ENCODE data around the gene FBXO3.

GRCh38 chr11:33731723-33732531 is 42.4 kb downstream of the FBXO3 start:
- TF ChIP-seq CTCF (IDR thresholded peaks at IDR 0.05; ENCODE audit: control extremely low read depth in 1 of 3, insufficient read depth in 1 of 3, low read depth in 1 of 3, low read length in 3 of 3) (no peak), EP300 (IDR thresholded peaks at IDR 0.05; ENCODE audit: borderline replicate concordance in 1 of 2, low read depth in 2 of 2, low read length in 2 of 2) (no peak), CBX5 (IDR thresholded peaks at IDR 0.05; ENCODE audit: low read depth, low read length) (no peak), KDM1A (IDR thresholded peaks at IDR 0.05; ENCODE audit: borderline replicate concordance, low read length) (no peak), USF2 (IDR thresholded peaks at IDR 0.05; ENCODE audit: low read length) (no peak), POLR2AphosphoS5 (IDR thresholded peaks at IDR 0.05; ENCODE audit: low read depth, low read length) (no peak)

Data from H1 (cell line).